IMR-90 (cell line): ENCODE results near the gene ARHGEF2. TPM values are rescaled to one million over a fixed set of nuclear protein-coding genes. Genes with fewer than 3 reads are reported as not detected.

ENCODE experiments used
- ATAC-seq: fragments of 200-7000 bp; cut with Tn5 transposase; 2 replicates; pipeline ENCODE4 v1.9.1; 2020; ENCODE audit warnings: low read depth, mild to moderate bottlenecking, moderate library complexity
- BruUV-seq: library from RNA; stranded (reverse); fragments of 400-500 nt; replicated peaks from 2 replicates; lab custom pipeline; 2021; lab: Mats Ljungman, UMichigan
- CTCF ChIA-PET: fragments of 300-600 bp; formaldehyde crosslinking; extraction: SDS; loops from one replicate; lab custom pipeline; 2021; ENCODE audit warnings: antibody characterized with exemption; lab: Yijun Ruan, JAX
- POLR2A ChIA-PET: fragments of 300-600 bp; sonication (Branson Sonifier 250); formaldehyde crosslinking; loops from one replicate; lab custom pipeline; 2022; ENCODE audit warnings: antibody characterized with exemption; ENCODE audit not compliant: unreplicated experiment; lab: Charles Lee
- DNase-seq: peaks from one replicate; pipeline ENCODE4 v3.0.0; 2013
- H2AFZ ChIP-seq: replicated peaks from 2 replicates; pipeline ENCODE3; 2013; ENCODE audit warnings: low read length, mild to moderate bottlenecking; ENCODE audit not compliant: poor library complexity
- H2AK5ac ChIP-seq: 2 replicates; pipeline ENCODE4 v1.6.1; 2013; ENCODE audit warnings: low read depth, low read length, inconsistent platforms
- H2AK9ac ChIP-seq: replicated peaks from 2 replicates; pipeline ENCODE3; 2013; ENCODE audit warnings: mild to moderate bottlenecking, low read depth, low read length, moderate library complexity; ENCODE audit not compliant: poor library complexity
- H2BK120ac ChIP-seq: 2 replicates; pipeline ENCODE4 v1.6.1; 2013; ENCODE audit warnings: low read depth, low read length, inconsistent platforms
- H2BK15ac ChIP-seq: 3 replicates; pipeline ENCODE4 v1.6.1; 2013; ENCODE audit warnings: low read depth, low read length, inconsistent platforms
- H2BK20ac ChIP-seq: 2 replicates; pipeline ENCODE4 v1.6.1; 2013; ENCODE audit warnings: low read depth, mild to moderate bottlenecking, inconsistent platforms, low read length, moderate library complexity
- H2BK5ac ChIP-seq: 2 replicates; pipeline ENCODE4 v1.6.1; 2013; ENCODE audit warnings: mild to moderate bottlenecking, low read depth, low read length, inconsistent platforms; ENCODE audit not compliant: poor library complexity, severe bottlenecking
- H3K14ac ChIP-seq: replicated peaks from 2 replicates; pipeline ENCODE4 v1.6.1; 2013; ENCODE audit warnings: low read depth, low read length, inconsistent platforms
- H3K18ac ChIP-seq: 2 replicates; pipeline ENCODE4 v1.6.1; 2013; ENCODE audit warnings: low read depth, low read length, control low read depth
- H3K23ac ChIP-seq: 2 replicates; pipeline ENCODE4 v1.6.1; 2013; ENCODE audit warnings: low read depth, low read length, inconsistent platforms
- H3K27ac ChIP-seq: 2 replicates; pipeline ENCODE4 v1.5.1; 2013; ENCODE audit warnings: mild to moderate bottlenecking, control low read depth, low read length; ENCODE audit not compliant: insufficient read depth
- H3K27me3 ChIP-seq: 2 replicates; pipeline ENCODE4 v1.6.1; 2013; ENCODE audit warnings: low read length; ENCODE audit not compliant: control insufficient read depth, insufficient read depth
- H3K36me3 ChIP-seq: 2 replicates; pipeline ENCODE4 v1.6.1; 2013; ENCODE audit warnings: low read length, mixed read lengths; ENCODE audit not compliant: control insufficient read depth, insufficient read depth
- H3K4ac ChIP-seq: 2 replicates; pipeline ENCODE4 v1.6.1; 2013; ENCODE audit warnings: low read depth, low read length, inconsistent platforms
- H3K4me1 ChIP-seq: 2 replicates; pipeline ENCODE4 v1.6.1; 2013; ENCODE audit warnings: low read length, mixed read lengths; ENCODE audit not compliant: control insufficient read depth, insufficient read depth
- H3K4me2 ChIP-seq: 2 replicates; pipeline ENCODE4 v1.6.1; 2013; ENCODE audit warnings: low read depth, mild to moderate bottlenecking, control low read depth, low read length, moderate library complexity
- H3K4me3 ChIP-seq: 2 replicates; pipeline ENCODE4 v1.5.1; 2013; ENCODE audit warnings: low read depth, mild to moderate bottlenecking, control low read depth, low read length, moderate library complexity; ENCODE audit not compliant: insufficient read depth
- H3K56ac ChIP-seq: 2 replicates; pipeline ENCODE4 v1.6.1; 2013; ENCODE audit warnings: low read length, inconsistent platforms; ENCODE audit not compliant: insufficient read depth; ENCODE audit errors: extremely low read depth
- H3K79me1 ChIP-seq, 2 experiments: 2 replicates each; pipeline ENCODE4 v1.6.1; 2013; ENCODE audit warnings: low read length in 2 of 2, inconsistent platforms in 1 of 2, low read depth in 1 of 2
- H3K9ac ChIP-seq: 2 replicates; pipeline ENCODE4 v1.6.1; 2013; ENCODE audit warnings: low read depth, low read length, control low read depth
- H3K9me1 ChIP-seq: 2 replicates; pipeline ENCODE4 v1.6.1; 2013; ENCODE audit warnings: low read length, inconsistent platforms; ENCODE audit not compliant: insufficient read depth
- H3K9me3 ChIP-seq: 2 replicates; pipeline ENCODE4 v1.6.1; 2013; ENCODE audit warnings: low read length; ENCODE audit not compliant: control insufficient read depth, insufficient read depth
- H4K20me1 ChIP-seq: 2 replicates; pipeline ENCODE4 v1.6.1; 2013; ENCODE audit warnings: low read length, inconsistent platforms; ENCODE audit not compliant: insufficient read depth
- H4K5ac ChIP-seq: 2 replicates; pipeline ENCODE4 v1.6.1; 2013; ENCODE audit warnings: mild to moderate bottlenecking, low read depth, low read length, control low read depth
- H4K8ac ChIP-seq, 2 experiments: 2 replicates each; pipeline ENCODE4 v1.6.1; 2013; ENCODE audit warnings: low read depth in 2 of 2, low read length in 2 of 2, control low read depth in 1 of 2, inconsistent platforms in 1 of 2
- H4K91ac ChIP-seq: 2 replicates; pipeline ENCODE4 v1.6.1; 2013; ENCODE audit warnings: low read depth, low read length, inconsistent platforms; ENCODE audit not compliant: insufficient read depth
- CHD1 ChIP-seq: IDR thresholded peaks from 2 replicates; pipeline ENCODE4 v1.6.1; 2012; ENCODE audit warnings: low read depth, low read length, improper control_type of control experiment
- POLR2A ChIP-seq: IDR thresholded peaks from 2 replicates; pipeline ENCODE4 v1.6.1; 2012; ENCODE audit warnings: mild to moderate bottlenecking, low read depth, low read length
- WGBS, 2 experiments: methylation state at CpG; one replicate each; pipeline versions ENCODE4 v1.1.5 to v1.1.7; 2013; ENCODE audit warnings: missing lambda C conversion rate in 2 of 2; ENCODE audit not compliant: insufficient read length in 1 of 2; ENCODE audit errors: extremely low coverage in 2 of 2; 5-methylcytosine and 5-hydroxymethylcytosine counted together
- dilution Hi-C: fragments of 300-500 bp; cut with HindIII; formaldehyde crosslinking; loops from one replicate; pipeline ENCODE4 v1.14.3; 2018; ENCODE audit warnings: low sequenced_read_pairs; ENCODE audit not compliant: unreplicated experiment
- in situ Hi-C: fragments of 300-500 bp; cut with MboI; formaldehyde crosslinking; loops from 3 replicates; pipeline ENCODE4 v1.14.3; 2019; ENCODE audit warnings: low sequenced_read_pairs, inconsistent platforms, mixed read lengths
- intact Hi-C: fragments of 100-400 bp; cut with micrococcal nuclease; formaldehyde crosslinking; loops from 2 replicates; pipeline ENCODE4 v1.10.0; 2022
- polyA plus RNA-seq, 3 experiments: library from polyadenylated mRNA; depleted of rRNA; stranded (reverse); fragments of >200 nt; gene quantifications; 2 replicates each; pipeline ENCODE4 v1.2.3, GENCODE V29; 2012; ENCODE audit warnings: low replicate concordance in 1 of 3
- total RNA-seq: library from RNA; depleted of rRNA; stranded (reverse); fragments of >200 nt; gene quantifications from 2 replicates; pipeline ENCODE4 v1.2.3, GENCODE V29; 2012

Gene ARHGEF2
- total and polyA plus RNA-seq, 2 of the 4 experiments (the other 2 are of a cell fraction): 91.8 to 117 TPM

GRCh38 chr1:155976913-155977689 is 1.2 kb downstream of the ARHGEF2 start:
- POLR2A ChIA-PET: interaction anchor here (0.6 to 1.4 kb wide), 2 partner anchors 9 to 217 kb away, joined by 3 read pairs; partner anchors contain the start of gene SLC25A44
- BruUV-seq: no TSS peak
- H3K79me1 ChIP-seq: peaks cover 4 to 81% of the 10 kb centered on the region in 2 experiments; a peak in 3 of 4 replicates
- H3K4me2 ChIP-seq: peak overlapping the region; percentile 98
- intact Hi-C loops (loop anchor here (5.0 kb wide), 1 partner anchor 35 kb away; the partner anchor contains the start of gene RXFP4), dilution Hi-C loops (no loop called here), in situ Hi-C loops (no loop called here)
- H3K27me3 ChIP-seq: no peaks in the 10 kb centered on the region
- H3K4me1 ChIP-seq: peaks cover 48% of the 10 kb centered on the region
- peak overlapping the region; percentile 97 for H3K23ac ChIP-seq
- peak overlapping the region; percentile 94 for H3K14ac ChIP-seq
- TF ChIP-seq CHD1 (no peak), POLR2A (peak; percentile 23; the same call in 1 of the 2 replicates)
- no CpG with 5 or more reads among the region's 5 CpGs for WGBS, 2 experiments
- H3K56ac ChIP-seq: peak overlapping the region; percentile 77
- peak overlapping the region; percentile 99 for H3K27ac ChIP-seq
- peak overlapping the region; percentile 73 for H2AK5ac ChIP-seq
- peaks cover 43% of the 10 kb centered on the region for H3K9me1 ChIP-seq
- peak overlapping the region; percentile 95 for H2AK9ac ChIP-seq
- peak overlapping the region; percentile 94 for H4K91ac ChIP-seq
- peak overlapping the region; percentile 92 for H3K4ac ChIP-seq
- H3K36me3 ChIP-seq: peaks cover 14% of the 10 kb centered on the region
- peak overlapping the region; percentile 94 for H3K4me3 ChIP-seq
- H2BK120ac ChIP-seq: peak overlapping the region; percentile 73
- peak overlapping the region; percentile 87 for H3K9ac ChIP-seq
- H4K8ac ChIP-seq: peak overlapping the region; percentile 70 to 82
- peak overlapping the region; percentile 91 for H3K18ac ChIP-seq
- peak overlapping the region; percentile 93 for H2BK5ac ChIP-seq
- ATAC-seq: no peak
- peaks cover 55% of the 10 kb centered on the region for H4K20me1 ChIP-seq
- H4K5ac ChIP-seq: peak overlapping the region; percentile 58
- H2AFZ ChIP-seq: no peak overlapping the region
- DNase-seq: no peak
- peak overlapping the region; percentile 81; the same call in 1 of the 3 replicates for H2BK15ac ChIP-seq
- no peaks in the 10 kb centered on the region for H3K9me3 ChIP-seq
- H2BK20ac ChIP-seq: peak overlapping the region; percentile 62
- CTCF ChIA-PET: interaction anchor here (0.7 to 1.2 kb wide), 2 partner anchors 9 to 13 kb away, joined by 4 to 6 read pairs; no protein-coding TSS in a partner anchor
